IMR-90 (cell line): ENCODE results near the gene TEKT4. TPM values are rescaled to one million over a fixed set of nuclear protein-coding genes. Genes with fewer than 3 reads are reported as not detected.

Experiments
- ATAC-seq: fragments of 200-7000 bp; cut with Tn5 transposase; 2 replicates; pipeline ENCODE4 v1.9.1; 2020; ENCODE audit warnings: low read depth, mild to moderate bottlenecking, moderate library complexity
- BruUV-seq: library from RNA; stranded (reverse); fragments of 400-500 nt; replicated peaks from 2 replicates; lab custom pipeline; 2021; lab: Mats Ljungman, UMichigan
- CTCF ChIA-PET: fragments of 300-600 bp; formaldehyde crosslinking; extraction: SDS; loops from one replicate; lab custom pipeline; 2021; ENCODE audit warnings: antibody characterized with exemption; lab: Yijun Ruan, JAX
- POLR2A ChIA-PET: fragments of 300-600 bp; sonication (Branson Sonifier 250); formaldehyde crosslinking; loops from one replicate; lab custom pipeline; 2022; ENCODE audit warnings: antibody characterized with exemption; ENCODE audit not compliant: unreplicated experiment; lab: Charles Lee
- DNase-seq: peaks from one replicate; pipeline ENCODE4 v3.0.0; 2013
- H2AFZ ChIP-seq: replicated peaks from 2 replicates; pipeline ENCODE3; 2013; ENCODE audit warnings: low read length, mild to moderate bottlenecking; ENCODE audit not compliant: poor library complexity
- H2AK5ac ChIP-seq: 2 replicates; pipeline ENCODE4 v1.6.1; 2013; ENCODE audit warnings: low read depth, low read length, inconsistent platforms
- H2AK9ac ChIP-seq: replicated peaks from 2 replicates; pipeline ENCODE3; 2013; ENCODE audit warnings: mild to moderate bottlenecking, low read depth, low read length, moderate library complexity; ENCODE audit not compliant: poor library complexity
- H2BK120ac ChIP-seq: 2 replicates; pipeline ENCODE4 v1.6.1; 2013; ENCODE audit warnings: low read depth, low read length, inconsistent platforms
- H2BK15ac ChIP-seq: 3 replicates; pipeline ENCODE4 v1.6.1; 2013; ENCODE audit warnings: low read depth, low read length, inconsistent platforms
- H2BK20ac ChIP-seq: 2 replicates; pipeline ENCODE4 v1.6.1; 2013; ENCODE audit warnings: low read depth, mild to moderate bottlenecking, inconsistent platforms, low read length, moderate library complexity
- H2BK5ac ChIP-seq: 2 replicates; pipeline ENCODE4 v1.6.1; 2013; ENCODE audit warnings: mild to moderate bottlenecking, low read depth, low read length, inconsistent platforms; ENCODE audit not compliant: poor library complexity, severe bottlenecking
- H3K14ac ChIP-seq: replicated peaks from 2 replicates; pipeline ENCODE4 v1.6.1; 2013; ENCODE audit warnings: low read depth, low read length, inconsistent platforms
- H3K18ac ChIP-seq: 2 replicates; pipeline ENCODE4 v1.6.1; 2013; ENCODE audit warnings: low read depth, low read length, control low read depth
- H3K23ac ChIP-seq: 2 replicates; pipeline ENCODE4 v1.6.1; 2013; ENCODE audit warnings: low read depth, low read length, inconsistent platforms
- H3K27ac ChIP-seq: 2 replicates; pipeline ENCODE4 v1.5.1; 2013; ENCODE audit warnings: mild to moderate bottlenecking, control low read depth, low read length; ENCODE audit not compliant: insufficient read depth
- H3K27me3 ChIP-seq: 2 replicates; pipeline ENCODE4 v1.6.1; 2013; ENCODE audit warnings: low read length; ENCODE audit not compliant: control insufficient read depth, insufficient read depth
- H3K36me3 ChIP-seq: 2 replicates; pipeline ENCODE4 v1.6.1; 2013; ENCODE audit warnings: low read length, mixed read lengths; ENCODE audit not compliant: control insufficient read depth, insufficient read depth
- H3K4ac ChIP-seq: 2 replicates; pipeline ENCODE4 v1.6.1; 2013; ENCODE audit warnings: low read depth, low read length, inconsistent platforms
- H3K4me1 ChIP-seq: 2 replicates; pipeline ENCODE4 v1.6.1; 2013; ENCODE audit warnings: low read length, mixed read lengths; ENCODE audit not compliant: control insufficient read depth, insufficient read depth
- H3K4me2 ChIP-seq: 2 replicates; pipeline ENCODE4 v1.6.1; 2013; ENCODE audit warnings: low read depth, mild to moderate bottlenecking, control low read depth, low read length, moderate library complexity
- H3K4me3 ChIP-seq: 2 replicates; pipeline ENCODE4 v1.5.1; 2013; ENCODE audit warnings: low read depth, mild to moderate bottlenecking, control low read depth, low read length, moderate library complexity; ENCODE audit not compliant: insufficient read depth
- H3K56ac ChIP-seq: 2 replicates; pipeline ENCODE4 v1.6.1; 2013; ENCODE audit warnings: low read length, inconsistent platforms; ENCODE audit not compliant: insufficient read depth; ENCODE audit errors: extremely low read depth
- H3K79me1 ChIP-seq, 2 experiments: 2 replicates each; pipeline ENCODE4 v1.6.1; 2013; ENCODE audit warnings: low read length in 2 of 2, inconsistent platforms in 1 of 2, low read depth in 1 of 2
- H3K9ac ChIP-seq: 2 replicates; pipeline ENCODE4 v1.6.1; 2013; ENCODE audit warnings: low read depth, low read length, control low read depth
- H3K9me1 ChIP-seq: 2 replicates; pipeline ENCODE4 v1.6.1; 2013; ENCODE audit warnings: low read length, inconsistent platforms; ENCODE audit not compliant: insufficient read depth
- H3K9me3 ChIP-seq: 2 replicates; pipeline ENCODE4 v1.6.1; 2013; ENCODE audit warnings: low read length; ENCODE audit not compliant: control insufficient read depth, insufficient read depth
- H4K20me1 ChIP-seq: 2 replicates; pipeline ENCODE4 v1.6.1; 2013; ENCODE audit warnings: low read length, inconsistent platforms; ENCODE audit not compliant: insufficient read depth
- H4K5ac ChIP-seq: 2 replicates; pipeline ENCODE4 v1.6.1; 2013; ENCODE audit warnings: mild to moderate bottlenecking, low read depth, low read length, control low read depth
- H4K8ac ChIP-seq, 2 experiments: 2 replicates each; pipeline ENCODE4 v1.6.1; 2013; ENCODE audit warnings: low read depth in 2 of 2, low read length in 2 of 2, control low read depth in 1 of 2, inconsistent platforms in 1 of 2
- H4K91ac ChIP-seq: 2 replicates; pipeline ENCODE4 v1.6.1; 2013; ENCODE audit warnings: low read depth, low read length, inconsistent platforms; ENCODE audit not compliant: insufficient read depth
- NFE2L2 ChIP-seq: fragments of 150-350 bp; IDR thresholded peaks from 2 replicates; pipeline ENCODE4 v1.6.1; 2016; ENCODE audit warnings: low read depth, mild to moderate bottlenecking, low read length
- SMC3 ChIP-seq: fragments of 150-350 bp; IDR thresholded peaks from 2 replicates; pipeline ENCODE4 v1.6.1; 2016; ENCODE audit warnings: low read depth, mild to moderate bottlenecking, antibody characterized with exemption, low read length, moderate library complexity
- WGBS, 2 experiments: methylation state at CpG; one replicate each; pipeline versions ENCODE4 v1.1.5 to v1.1.7; 2013; ENCODE audit warnings: missing lambda C conversion rate in 2 of 2; ENCODE audit not compliant: insufficient read length in 1 of 2; ENCODE audit errors: extremely low coverage in 2 of 2; 5-methylcytosine and 5-hydroxymethylcytosine counted together
- dilution Hi-C: fragments of 300-500 bp; cut with HindIII; formaldehyde crosslinking; loops from one replicate; pipeline ENCODE4 v1.14.3; 2018; ENCODE audit warnings: low sequenced_read_pairs; ENCODE audit not compliant: unreplicated experiment
- in situ Hi-C: fragments of 300-500 bp; cut with MboI; formaldehyde crosslinking; loops from 3 replicates; pipeline ENCODE4 v1.14.3; 2019; ENCODE audit warnings: low sequenced_read_pairs, inconsistent platforms, mixed read lengths
- intact Hi-C: fragments of 100-400 bp; cut with micrococcal nuclease; formaldehyde crosslinking; loops from 2 replicates; pipeline ENCODE4 v1.10.0; 2022
- polyA plus RNA-seq, 3 experiments: library from polyadenylated mRNA; depleted of rRNA; stranded (reverse); fragments of >200 nt; gene quantifications; 2 replicates each; pipeline ENCODE4 v1.2.3, GENCODE V29; 2012; ENCODE audit warnings: low replicate concordance in 1 of 3
- total RNA-seq: library from RNA; depleted of rRNA; stranded (reverse); fragments of >200 nt; gene quantifications from 2 replicates; pipeline ENCODE4 v1.2.3, GENCODE V29; 2012

Gene TEKT4
- total and polyA plus RNA-seq, 2 of the 4 experiments (the other 2 are of a cell fraction), result not detected

- no peak overlapping the region for H2AK5ac ChIP-seq
- intact Hi-C loops (no loop called here), in situ Hi-C loops (no loop called here), dilution Hi-C loops (no loop called here)
- TF ChIP-seq SMC3 (no peak), NFE2L2 (no peak)
- H2BK15ac ChIP-seq, result no peak overlapping the region
- ATAC-seq (no peak), DNase-seq (no peak)
- H2BK20ac ChIP-seq, result no peak overlapping the region
- POLR2A ChIA-PET, result no interaction called here
- H3K79me1 ChIP-seq, result no peaks in the 10 kb centered on the region
- H3K4ac ChIP-seq, result no peak overlapping the region
- no peaks in the 10 kb centered on the region for H3K9me1 ChIP-seq
- no peak overlapping the region for H4K91ac ChIP-seq
- no peaks in the 10 kb centered on the region for H4K20me1 ChIP-seq
- no peak overlapping the region for H3K9ac ChIP-seq
- BruUV-seq, result no TSS peak
- no peaks in the 10 kb centered on the region for H3K4me1 ChIP-seq
- no peak overlapping the region for H2AK9ac ChIP-seq
- H3K4me2 ChIP-seq, result no peak overlapping the region
- H3K14ac ChIP-seq, result no peak overlapping the region
- no peak overlapping the region for H3K23ac ChIP-seq
- H3K36me3 ChIP-seq, result no peaks in the 10 kb centered on the region
- no peak overlapping the region for H4K5ac ChIP-seq
- H2AFZ ChIP-seq, result no peak overlapping the region
- CTCF ChIA-PET, result no interaction called here
- no peak overlapping the region for H2BK120ac ChIP-seq
- WGBS, 2 experiments, result 40% methylated on average over 1 of the region's 4 CpGs; no CpG with 5 or more reads in 1 of the 2 experiments
- H3K27ac ChIP-seq, result no peak overlapping the region
- no peak overlapping the region for H3K4me3 ChIP-seq
- H3K56ac ChIP-seq, result no peak overlapping the region
- H3K18ac ChIP-seq, result no peak overlapping the region
- H3K27me3 ChIP-seq, result peaks cover 2% of the 10 kb centered on the region; the same call in 1 of the 2 replicates
- H2BK5ac ChIP-seq, result no peak overlapping the region
- no peaks in the 10 kb centered on the region for H3K9me3 ChIP-seq
- H4K8ac ChIP-seq, result no peak overlapping the region
Observed at GRCh38 chr2:94869131-94869530, 2.1 kb upstream of the TEKT4 start.
